Esophagus squamous epithelium (tissue), 4 donors: ENCODE measurements around the gene GALNT13.

ENCODE experiments used
- CTCF ChIP-seq, 6 experiments: fragments of 450-650 bp in 4 of 6; fragments of 200-600 bp in 2 of 6; sonication (generic) in 2 of 6; IDR thresholded peaks; one replicate each; pipeline ENCODE4 v1.5.1; 2016 to 2019; ENCODE audit warnings: antibody characterized with exemption in 6 of 6, mild to moderate bottlenecking in 4 of 6, moderate library complexity in 4 of 6
- POLR2A ChIP-seq, 4 donors: fragments of 450-650 bp; IDR thresholded peaks; one replicate each; pipeline ENCODE4 v1.6.1; 2017; ENCODE audit warnings: antibody characterized with exemption in 4 of 4, mild to moderate bottlenecking in 4 of 4, moderate library complexity in 3 of 4

GRCh38 chr2:153967248-153967973 is 95.7 kb downstream of the GALNT13 start:
- TF ChIP-seq CTCF (IDR thresholded peaks at IDR 0.05) (no peak), POLR2A (IDR thresholded peaks at IDR 0.05) (no peak)
